Measurements from ENCODE around the gene CDH6.

The CDH6 gene

DNA sequence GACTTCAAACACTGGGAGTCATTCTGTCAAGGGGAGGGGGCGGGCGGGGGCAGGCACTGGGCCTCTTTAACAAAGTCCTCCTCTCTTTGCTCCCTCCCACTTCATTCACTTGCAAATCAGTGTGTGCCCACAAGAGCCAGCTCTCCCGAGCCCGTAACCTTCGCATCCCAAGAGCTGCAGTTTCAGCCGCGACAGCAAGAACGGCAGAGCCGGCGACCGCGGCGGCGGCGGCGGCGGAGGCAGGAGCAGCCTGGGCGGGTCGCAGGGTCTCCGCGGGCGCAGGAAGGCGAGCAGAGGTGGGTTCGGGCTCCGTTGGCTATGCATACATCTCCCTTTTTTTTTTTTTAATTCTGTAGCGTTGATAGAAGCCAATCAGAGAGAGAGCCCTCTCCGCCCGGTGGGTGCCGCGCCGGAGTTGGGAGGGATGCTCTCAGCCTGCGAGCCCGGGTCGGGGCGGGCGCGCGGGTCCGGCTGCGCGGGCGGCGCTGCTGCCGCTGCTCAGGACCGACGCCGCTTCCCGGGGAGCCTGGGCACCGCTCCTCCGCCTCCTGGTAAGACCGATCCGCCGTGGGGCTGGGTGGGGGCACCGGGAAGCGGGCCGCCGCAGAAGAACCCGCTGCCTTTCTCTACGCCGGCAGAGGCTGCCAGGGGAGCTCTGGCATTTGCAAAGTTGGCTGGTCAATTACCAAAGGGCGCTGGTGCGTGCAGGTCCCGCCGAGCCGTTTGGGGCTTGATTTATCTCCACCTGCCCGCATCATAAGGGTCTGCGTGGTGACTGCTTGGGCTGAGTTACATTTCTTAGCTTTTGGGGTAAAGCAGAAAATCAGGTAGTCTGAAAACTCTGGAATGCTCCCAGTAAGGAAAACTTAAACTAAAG lies at the start of gene CDH6:
CDH6 (plus strand) TSS at position 96 of the 877 bp plus-strand sequence. CDS start 73,788 bp downstream, outside the sequence.
- Histone ChIP-seq H3K4me3 (peak within 1 kb of the TSS; percentile 1 to 40 (median 10)), H3K27ac (peak within 1 kb of the TSS in 2 of 21 experiments; percentile 17 to 45)

- Histone ChIP-seq H3K4me3 (no peak overlapping the region), H3K27ac (no peak overlapping the region)
These were observed 49.1 kb upstream of the CDH6 start for GRCh38 chr5:31144364-31144763.

DNA sequence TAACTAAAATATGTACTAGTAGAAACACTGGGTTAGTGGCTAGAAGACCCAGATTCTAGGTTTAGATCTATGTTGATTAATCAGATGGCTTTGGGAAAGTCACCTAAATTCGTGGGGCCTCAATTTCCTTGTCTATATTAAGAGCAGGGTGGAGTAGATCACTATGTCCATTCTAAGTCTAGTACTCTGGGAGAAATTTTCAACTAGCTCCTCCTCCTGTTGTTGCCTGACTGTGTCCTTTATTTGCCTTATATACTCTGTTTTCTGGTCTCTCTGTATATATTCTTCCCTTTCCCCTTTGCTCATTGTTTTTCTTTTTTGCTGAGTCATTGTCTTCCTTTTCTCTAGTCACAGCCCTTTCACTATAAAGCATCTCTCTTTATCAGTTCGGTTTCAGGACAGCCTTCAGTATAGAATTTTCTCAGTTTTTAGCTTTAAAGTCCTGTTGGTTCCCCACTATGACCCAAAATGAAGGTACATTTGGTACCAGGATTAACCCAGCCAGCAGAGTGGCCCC lies 44.5 kb upstream of the CDH6 start:
- Histone ChIP-seq H3K27ac (no peak overlapping the region), H3K4me3 (no peak overlapping the region)

DNA sequence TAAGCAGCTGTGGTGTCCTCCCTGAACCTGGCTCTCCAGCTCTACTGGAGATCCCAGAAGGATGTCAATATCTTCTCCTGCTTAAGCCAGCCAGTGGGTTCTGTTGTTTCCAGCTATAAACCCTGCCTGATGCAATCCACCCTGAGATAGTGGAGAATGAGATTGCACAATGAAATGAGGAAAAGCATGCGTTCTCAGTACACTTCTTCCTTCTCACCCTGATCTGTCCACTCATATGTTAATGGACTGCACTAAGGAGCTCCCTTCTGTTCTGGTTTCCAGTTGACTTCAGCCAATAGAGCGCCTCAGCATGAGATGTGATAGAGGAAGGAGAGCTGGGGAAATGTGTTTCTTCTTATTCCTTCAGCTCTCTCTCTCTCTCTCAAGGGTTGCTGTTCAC lies 40.0 kb upstream of the CDH6 start:
- H3K27ac ChIP-seq = no peak overlapping the region
- no peak overlapping the region for H3K4me3 ChIP-seq

DNA sequence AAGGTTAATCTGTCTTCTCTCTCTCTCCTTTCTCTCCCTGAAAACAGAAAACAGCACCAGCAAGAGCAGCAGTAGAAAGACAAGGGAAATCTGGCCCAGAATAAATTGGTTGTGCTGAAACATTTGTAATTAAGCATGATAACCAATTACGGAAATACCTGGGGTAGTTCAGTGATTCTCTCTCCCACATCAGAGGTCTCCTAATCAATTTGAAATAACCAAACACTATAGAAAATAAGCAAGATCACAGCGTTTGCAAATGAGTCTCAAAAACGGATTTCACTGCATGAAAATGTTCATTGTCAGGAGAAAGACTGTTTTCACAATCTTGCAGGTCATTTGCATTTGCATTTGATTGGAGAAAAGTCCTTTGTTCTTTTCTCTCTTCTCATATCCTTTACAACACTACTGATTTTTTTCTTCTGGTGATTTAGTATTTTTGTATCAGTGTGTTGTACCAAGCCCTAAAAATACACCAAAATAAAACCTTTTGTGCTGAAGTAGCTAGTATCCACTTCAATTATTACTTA lies 36.8 kb upstream of the CDH6 start:
- H3K27ac ChIP-seq = no peak overlapping the region
- H3K4me3 ChIP-seq = no peak overlapping the region

GRCh38 chr5:31157720-31158119 lies 35.8 kb upstream of the CDH6 start:
- H3K4me3 ChIP-seq = no peak overlapping the region
- no peak overlapping the region for H3K27ac ChIP-seq

DNA sequence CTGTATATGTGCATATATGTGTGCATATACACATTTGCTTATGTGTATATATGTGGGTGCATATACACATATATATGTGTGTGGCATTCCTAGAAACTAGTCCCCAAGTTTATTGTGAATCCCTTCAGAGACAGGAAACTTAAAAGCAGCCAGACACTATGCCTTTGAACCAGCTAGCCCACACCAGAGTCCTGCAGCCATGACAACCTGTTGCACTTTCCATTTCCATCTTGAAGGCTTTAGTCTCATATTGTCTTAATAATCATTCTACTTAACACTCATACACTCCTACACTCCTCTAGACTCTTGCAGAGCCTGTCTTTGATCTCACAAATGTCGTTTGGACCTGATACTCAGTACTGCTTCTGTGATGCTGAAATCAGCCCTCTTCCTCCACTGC lies 34.8 kb upstream of the CDH6 start:
- no peak overlapping the region for H3K27ac ChIP-seq
- no peak overlapping the region for H3K4me3 ChIP-seq

- Histone ChIP-seq H3K4me3 (no peak overlapping the region), H3K27ac (no peak overlapping the region)
These were observed 31.7 kb upstream of the CDH6 start for GRCh38 chr5:31161781-31162181.

DNA sequence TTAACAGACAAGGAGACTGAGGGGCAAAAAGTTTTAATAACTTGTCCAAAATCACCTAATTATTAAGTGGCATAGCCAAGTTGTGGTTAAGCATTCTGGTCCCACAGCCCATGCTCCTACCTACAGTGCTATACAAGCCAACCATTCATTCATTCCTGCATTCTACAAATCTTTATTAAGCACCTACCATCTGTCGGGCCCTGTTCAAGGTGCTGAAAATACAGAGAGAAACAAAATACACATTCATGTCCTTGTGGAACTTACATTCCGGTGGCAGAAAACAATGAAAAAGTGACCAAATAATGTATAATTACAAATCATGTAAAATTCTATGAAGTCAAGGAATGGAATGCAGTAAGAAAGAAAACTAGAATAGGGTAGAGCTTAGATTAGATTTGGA lies 27.8 kb upstream of the CDH6 start:
- no peak overlapping the region for H3K27ac ChIP-seq
- no peak overlapping the region for H3K4me3 ChIP-seq

DNA sequence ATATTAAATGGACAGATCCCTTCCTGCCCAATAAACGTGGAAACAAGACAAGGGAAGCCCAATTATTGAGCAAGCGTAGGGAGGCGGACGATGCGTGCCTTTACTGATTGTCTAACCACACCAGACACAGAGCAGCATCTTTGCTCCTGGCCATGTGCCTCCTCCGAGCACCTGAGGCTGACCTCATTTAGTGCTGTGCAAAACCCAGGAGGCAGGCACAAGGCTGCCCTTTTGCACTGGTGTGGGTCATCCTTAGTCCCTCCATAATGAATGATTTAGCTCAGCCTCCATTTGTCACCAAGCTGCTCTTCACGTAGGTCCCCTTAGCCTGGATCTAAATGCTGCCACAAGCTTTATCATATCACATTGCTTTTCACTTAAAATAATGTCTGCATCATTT lies 24.1 kb upstream of the CDH6 start:
- Histone ChIP-seq H3K27ac (no peak overlapping the region), H3K4me3 (no peak overlapping the region)

DNA sequence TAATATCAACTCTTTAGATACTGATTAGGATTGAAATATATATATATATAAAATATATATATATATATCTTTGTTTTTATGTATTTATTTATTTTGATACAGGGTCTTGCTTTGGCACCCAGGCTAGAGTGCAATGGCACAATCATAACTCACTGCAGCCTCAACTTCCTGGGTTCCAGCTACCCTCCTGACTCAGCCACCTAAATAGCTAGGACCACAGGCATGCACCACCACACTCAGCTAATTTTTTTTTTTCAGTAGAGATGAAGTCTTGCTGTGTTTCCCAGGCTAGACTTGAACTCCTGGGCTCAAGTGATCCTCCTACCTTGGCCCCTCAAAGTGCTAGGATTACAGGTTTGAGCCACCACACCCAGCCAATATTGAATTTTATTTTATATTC lies 20.6 kb upstream of the CDH6 start:
- Histone ChIP-seq H3K27ac (no peak overlapping the region), H3K4me3 (no peak overlapping the region)

DNA sequence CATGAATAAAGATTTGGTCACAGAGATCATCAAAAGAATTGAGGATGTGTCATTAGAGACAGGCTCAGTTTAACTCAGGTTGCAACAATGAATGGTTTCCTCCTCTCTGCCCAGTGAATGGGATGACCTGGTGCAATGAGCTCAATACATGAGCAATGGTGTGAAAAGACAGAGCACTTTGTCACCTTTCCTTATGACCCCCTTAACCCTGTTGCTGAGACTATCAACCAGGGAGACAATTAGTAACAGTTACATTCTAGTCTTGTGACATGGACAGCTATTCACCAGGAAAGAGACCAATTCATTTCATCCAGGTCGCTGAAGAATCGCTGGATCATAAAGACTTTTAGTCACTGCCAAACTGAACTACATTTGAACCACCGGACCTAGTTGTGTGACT lies 19.9 kb upstream of the CDH6 start:
- no peak overlapping the region for H3K27ac ChIP-seq
- no peak overlapping the region for H3K4me3 ChIP-seq

DNA sequence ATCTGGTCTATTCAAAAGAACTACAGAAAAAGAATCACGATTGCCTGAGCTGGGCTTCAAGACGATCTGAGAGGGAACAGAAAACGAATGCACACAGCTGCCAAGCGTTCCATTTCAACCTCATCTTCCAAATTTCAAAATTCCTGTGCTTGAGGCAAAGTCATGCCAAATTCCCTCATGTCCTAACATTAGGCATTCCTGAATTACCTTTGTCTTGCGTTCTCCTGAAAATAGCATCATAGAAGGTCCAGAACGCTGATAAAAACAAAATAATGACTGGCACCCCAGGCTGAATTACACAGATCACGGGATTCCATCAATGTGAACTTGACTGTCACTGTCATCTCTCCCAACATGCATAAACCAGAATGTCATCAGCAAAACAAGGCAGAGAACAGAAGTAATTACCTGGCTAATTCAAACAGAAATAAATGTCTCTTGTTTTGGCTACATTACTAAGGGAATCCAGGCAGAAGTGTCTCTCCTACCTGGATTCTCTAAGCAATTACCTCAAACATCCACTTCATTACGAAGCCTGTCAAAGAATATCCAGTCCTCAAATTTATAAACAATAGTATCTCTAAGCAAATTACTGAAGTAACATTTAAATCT lies 12.0 kb upstream of the CDH6 start:
- H3K4me3 ChIP-seq = no peak overlapping the region
- no peak overlapping the region for H3K27ac ChIP-seq

DNA sequence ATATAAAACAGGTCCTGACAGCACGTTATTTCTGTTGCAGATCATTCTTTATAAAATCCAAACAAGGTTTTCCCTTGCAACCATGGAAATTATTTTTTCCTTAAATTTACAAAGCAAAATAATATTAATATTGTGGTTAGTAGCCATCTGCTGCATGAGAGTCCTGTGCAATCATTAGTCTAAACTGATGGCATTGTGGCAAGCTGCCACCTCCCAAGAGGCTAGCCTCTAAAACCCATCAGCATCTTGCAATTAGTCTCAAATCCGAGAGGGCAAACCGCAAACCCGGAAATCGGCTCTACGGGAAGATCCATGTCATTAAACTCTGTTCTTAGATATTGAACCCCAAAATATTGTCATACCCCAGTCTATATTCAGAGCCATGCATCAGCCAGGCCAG lies 11.3 kb upstream of the CDH6 start:
- H3K27ac ChIP-seq = no peak overlapping the region
- H3K4me3 ChIP-seq = no peak overlapping the region

GRCh38 chr5:31185951-31186350 lies 7.5 kb upstream of the CDH6 start:
- H3K4me3 ChIP-seq = no peak overlapping the region

DNA sequence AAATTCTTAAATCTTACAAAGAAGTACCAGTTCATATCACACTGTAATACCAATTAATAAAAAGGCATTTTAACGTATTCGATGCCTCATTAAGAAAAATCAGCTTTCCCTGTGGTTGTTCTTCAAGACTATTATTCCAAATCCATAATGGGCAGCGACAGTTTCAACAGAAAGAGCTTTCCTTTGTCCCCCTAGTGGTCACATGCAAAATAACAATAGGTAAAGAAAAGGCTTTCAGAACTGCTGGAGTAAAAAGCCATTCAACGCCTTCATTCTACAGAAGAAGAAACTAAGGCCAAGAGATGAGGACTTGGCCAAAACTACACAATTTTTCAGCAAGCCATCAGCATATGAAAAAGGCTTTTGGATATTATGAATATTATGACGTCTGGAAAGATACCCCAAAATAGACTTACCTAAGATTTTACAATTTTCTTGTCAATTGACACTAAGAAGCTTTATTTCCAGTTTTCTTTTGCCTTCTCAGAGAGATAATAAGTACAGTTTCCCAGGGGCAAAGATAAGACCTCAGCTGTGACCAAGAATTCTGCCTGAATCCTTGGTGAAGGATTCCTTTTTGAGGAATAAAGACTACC lies 6.7 kb upstream of the CDH6 start:
- Histone ChIP-seq H3K27ac (no peak overlapping the region), H3K4me3 (no peak overlapping the region)

More at GRCh38 chr5:31185951-31186350, 7.5 kb upstream of the CDH6 start:
- H3K27ac ChIP-seq = no peak overlapping the region

DNA sequence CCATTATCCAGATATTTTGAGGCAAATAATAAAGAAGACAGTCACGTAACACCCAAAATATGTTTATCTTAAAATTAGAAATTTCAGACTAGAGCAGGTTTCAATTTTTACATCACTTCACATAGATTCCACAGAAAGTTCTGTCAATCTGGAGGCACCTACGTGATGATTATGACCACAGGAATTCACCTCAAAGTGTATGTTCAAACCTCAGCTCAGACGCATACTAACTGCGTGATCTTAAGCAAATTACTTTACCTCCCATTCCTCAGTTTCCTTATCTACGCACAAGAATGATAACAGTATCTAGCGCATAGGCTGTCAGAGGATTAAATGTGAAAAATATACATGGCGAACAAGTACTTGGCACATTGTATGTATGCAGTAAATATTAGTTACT lies 5.9 kb upstream of the CDH6 start:
- Histone ChIP-seq H3K4me3 (no peak overlapping the region), H3K27ac (no peak overlapping the region)

DNA sequence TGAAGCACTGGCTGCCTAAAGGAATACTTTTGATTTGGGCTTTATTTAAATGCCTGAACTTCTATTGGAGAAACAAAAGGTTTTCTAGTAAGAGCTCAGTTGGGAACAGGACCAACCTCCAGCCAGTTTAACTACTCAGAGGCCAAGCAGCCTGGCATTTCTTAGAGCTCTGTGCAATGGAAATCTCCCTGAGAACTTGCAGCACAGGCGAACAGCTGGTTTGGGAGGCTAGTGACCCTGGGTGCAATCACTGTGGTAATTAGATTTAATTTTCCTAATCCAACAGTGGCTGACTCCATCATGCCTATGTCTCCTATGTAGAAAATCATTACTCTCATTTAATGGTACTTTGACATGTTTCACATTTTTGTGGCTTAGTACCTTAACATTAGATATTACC lies 1.0 kb upstream of the CDH6 start:
- Histone ChIP-seq H3K4me3 (no peak overlapping the region), H3K27ac (no peak overlapping the region)

DNA sequence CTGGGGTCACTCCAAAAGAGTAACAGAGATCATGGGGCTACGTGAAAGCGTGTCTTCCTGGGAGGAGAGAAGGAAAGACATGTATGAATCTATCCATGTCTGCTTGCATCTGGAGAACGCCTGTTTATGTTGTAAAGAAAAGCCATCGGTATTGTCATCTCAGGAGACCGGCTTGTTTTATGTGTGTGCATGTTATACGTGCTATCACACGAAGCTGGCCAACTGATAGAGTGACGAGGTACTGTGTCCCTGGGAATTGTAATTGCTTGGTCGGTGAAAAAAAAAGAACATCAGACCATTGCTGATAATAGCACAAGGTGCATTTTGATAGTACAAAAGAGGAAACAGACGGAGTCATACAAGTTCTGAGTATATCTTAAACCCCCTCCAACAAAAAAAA lies 370 bp upstream of the CDH6 start:
- H3K4me3 ChIP-seq = peak overlapping the region in 3 of 7 experiments; percentile 10 to 40 (median 15)

DNA sequence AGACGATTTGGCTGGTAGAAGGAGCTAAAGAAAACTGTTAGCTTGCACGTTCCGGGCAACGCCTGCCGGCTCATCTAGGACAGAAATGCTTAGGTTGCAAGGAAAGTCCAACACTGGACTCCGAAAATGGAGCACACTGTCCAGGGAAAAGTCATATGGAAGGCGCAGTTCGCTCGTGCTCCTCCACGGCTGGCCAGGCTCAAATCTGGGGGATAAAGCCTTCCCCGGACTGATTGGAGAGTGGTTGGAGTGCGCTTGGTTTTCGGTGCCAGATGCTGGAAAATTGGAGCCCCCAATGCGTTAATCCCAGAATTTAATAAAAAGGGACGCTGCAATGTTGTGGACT lies 955 bp downstream of the CDH6 start:
- Histone ChIP-seq H3K27ac (peak overlapping the region in 1 of 21 experiments; percentile 45), H3K4me3 (peak overlapping the region in 5 of 7 experiments; percentile 1 to 40 (median 14))

More for the DNA sequence above, 370 bp upstream of the CDH6 start:
- no peak overlapping the region for H3K27ac ChIP-seq

Data from skin epidermis (tissue), 12 donors.